ENCODE measurements around the gene UNCX. TPM values are rescaled to one million over a fixed set of nuclear protein-coding genes. Genes with fewer than 3 reads are reported as not detected.
"Not testable (repeated sequence)": the region's sequence is repeated elsewhere in the genome, so short reads cannot be mapped to it uniquely, and the experiment has no call there.

Gene UNCX
- total RNA-seq, 4 donors from 2014 or later = not detected

GRCh38 chr7:1193593-1194424 is 38.9 kb upstream of the UNCX start:
- intact Hi-C loops (cut with DNase I; ENCODE audit: low total_unique reads) = no loop called here
- WGBS, 2 donors = 25 to 29% methylated on average over 33 to 34 of the region's 36 CpGs
- no peak overlapping the region for H3K4me3 ChIP-seq (ENCODE audit: low read depth, poor library complexity, severe bottlenecking)
- TF ChIP-seq POLR2A (IDR thresholded peaks at IDR 0.05) = no peak
- no peak for TF ChIP-seq CTCF (IDR thresholded peaks at IDR 0.05)
- DNase-seq (ENCODE audit: low spot score in 2 of 2) = no peak

GRCh38 chr7:1196441-1196840 is 36.2 kb upstream of the UNCX start:
- DNase-seq (ENCODE audit: low spot score in 2 of 2); intact Hi-C loops (cut with DNase I; ENCODE audit: low total_unique reads); H3K4me3 ChIP-seq (ENCODE audit: low read depth, poor library complexity, severe bottlenecking): not testable (repeated sequence)
- WGBS, 2 donors = no CpG with 5 or more reads among the region's 4 CpGs

- intact Hi-C loops (cut with DNase I; ENCODE audit: low total_unique reads) = no loop called here
- no peak for TF ChIP-seq POLR2A (IDR thresholded peaks at IDR 0.05)
- TF ChIP-seq CTCF (IDR thresholded peaks at IDR 0.05) = no peak
- no peak for DNase-seq (ENCODE audit: low spot score in 2 of 2)
- WGBS, 2 donors = 90 to 96% methylated on average over 6 of the region's 6 CpGs
- H3K4me3 ChIP-seq (ENCODE audit: low read depth, poor library complexity, severe bottlenecking) = no peak overlapping the region
Observed at GRCh38 chr7:1196950-1197349, 35.7 kb upstream of the UNCX start.

- TF ChIP-seq POLR2A (IDR thresholded peaks at IDR 0.05) (no peak), CTCF (IDR thresholded peaks at IDR 0.05) (no peak)
- no peak overlapping the region for H3K4me3 ChIP-seq (ENCODE audit: low read depth, poor library complexity, severe bottlenecking)
- 32 to 42% methylated on average over 15 of the region's 15 CpGs for WGBS, 2 donors
- no peak for DNase-seq (ENCODE audit: low spot score in 2 of 2)
- intact Hi-C loops (cut with DNase I; ENCODE audit: low total_unique reads) = no loop called here
Observed at GRCh38 chr7:1197997-1198625, 34.6 kb upstream of the UNCX start.

- DNase-seq (ENCODE audit: low spot score in 2 of 2) = no peak
- H3K4me3 ChIP-seq (ENCODE audit: low read depth, poor library complexity, severe bottlenecking) = no peak overlapping the region
- intact Hi-C loops (cut with DNase I; ENCODE audit: low total_unique reads) = no loop called here
- TF ChIP-seq POLR2A (IDR thresholded peaks at IDR 0.05) = no peak
- no peak for TF ChIP-seq CTCF (IDR thresholded peaks at IDR 0.05)
- 26 to 28% methylated on average over 19 of the region's 19 CpGs for WGBS, 2 donors
Observed at GRCh38 chr7:1200045-1200444, 32.6 kb upstream of the UNCX start.

- intact Hi-C loops (cut with DNase I; ENCODE audit: low total_unique reads) = no loop called here
- DNase-seq (ENCODE audit: low spot score in 2 of 2) = no peak
- H3K4me3 ChIP-seq (ENCODE audit: low read depth, poor library complexity, severe bottlenecking) = no peak overlapping the region
- 81 to 83% methylated on average over 15 of the region's 15 CpGs for WGBS, 2 donors
- no peak for TF ChIP-seq POLR2A (IDR thresholded peaks at IDR 0.05)
- no peak for TF ChIP-seq CTCF (IDR thresholded peaks at IDR 0.05)
Observed at GRCh38 chr7:1201916-1202315, 30.8 kb upstream of the UNCX start.

GRCh38 chr7:1202914-1203313 is 29.8 kb upstream of the UNCX start:
- intact Hi-C loops (cut with DNase I; ENCODE audit: low total_unique reads); DNase-seq (ENCODE audit: low spot score in 2 of 2); H3K4me3 ChIP-seq (ENCODE audit: low read depth, poor library complexity, severe bottlenecking): not testable (repeated sequence)
- WGBS, 2 donors = 96% methylated on average over 6 of the region's 6 CpGs

Data from lower leg skin (tissue), 4 donors.